Fibroblast of lung (primary cell): Measurements from ENCODE around the gene CNOT1. TPM values are rescaled to one million over a fixed set of nuclear protein-coding genes. Genes with fewer than 3 reads are reported as not detected.

Experiments used
- DNase-seq, 2 donors: peaks; one replicate each; pipeline versions ENCODE4 v3.0.0 to v3.0.0-alpha.2; 2010; ENCODE audit warnings: low read depth in 2 of 2
- H2AFZ ChIP-seq: 2 replicates; pipeline ENCODE4 v1.5.1; 2012; ENCODE audit warnings: low read length, control low read depth, inconsistent platforms
- H3K27ac ChIP-seq: 2 replicates; pipeline ENCODE4 v1.5.1; 2011; ENCODE audit warnings: low read length, control low read depth; ENCODE audit not compliant: insufficient read depth
- H3K27me3 ChIP-seq: 2 replicates; pipeline ENCODE4 v1.5.1; 2011; ENCODE audit warnings: mild to moderate bottlenecking, low read length; ENCODE audit not compliant: control insufficient read depth, insufficient read depth
- H3K36me3 ChIP-seq: 2 replicates; pipeline ENCODE4 v1.5.1; 2011; ENCODE audit warnings: low read length; ENCODE audit not compliant: control insufficient read depth, insufficient read depth
- H3K4me1 ChIP-seq: 2 replicates; pipeline ENCODE4 v1.5.1; 2011; ENCODE audit warnings: low read length; ENCODE audit not compliant: control insufficient read depth, insufficient read depth; ENCODE audit errors: extremely low read depth
- H3K4me2 ChIP-seq: 2 replicates; pipeline ENCODE4 v1.5.1; 2011; ENCODE audit warnings: low read length, control low read depth; ENCODE audit not compliant: insufficient read depth; ENCODE audit errors: extremely low read depth
- H3K4me3 ChIP-seq, 4 experiments: fragments of 200-600 bp in 1 of 4; sonication (generic) in 1 of 4; replicated peaks in 1 of 4; 2 replicates each; pipeline ENCODE4 v1.5.1; 2011 to 2016; ENCODE audit warnings: low read length in 4 of 4, low read depth in 3 of 4, mild to moderate bottlenecking in 3 of 4, control low read depth in 2 of 4, inconsistent platforms in 1 of 4, mixed read lengths in 1 of 4; ENCODE audit not compliant: insufficient read depth in 1 of 4; ENCODE audit errors: control extremely low read depth in 1 of 4
- H3K79me2 ChIP-seq: 2 replicates; pipeline ENCODE4 v1.5.1; 2012; ENCODE audit warnings: mild to moderate bottlenecking, low read length, inconsistent platforms; ENCODE audit not compliant: control insufficient read depth, insufficient read depth
- H3K9ac ChIP-seq: 2 replicates; pipeline ENCODE4 v1.5.1; 2011; ENCODE audit warnings: mild to moderate bottlenecking, low read length, control low read depth; ENCODE audit not compliant: insufficient read depth
- H3K9me3 ChIP-seq: 2 replicates; pipeline ENCODE4 v1.5.1; 2012; ENCODE audit warnings: low read depth, low read length; ENCODE audit not compliant: control insufficient read depth, insufficient read depth
- H4K20me1 ChIP-seq: 2 replicates; pipeline ENCODE4 v1.5.1; 2011; ENCODE audit warnings: low read length; ENCODE audit not compliant: control insufficient read depth, insufficient read depth; ENCODE audit errors: extremely low read depth
- EZH2 ChIP-seq: IDR thresholded peaks from 2 replicates; pipeline ENCODE4 v1.5.1; 2012; ENCODE audit warnings: low read length, control low read depth, mild to moderate bottlenecking; ENCODE audit errors: missing control alignments
- polyA plus RNA-seq, 2 donors: library from polyadenylated mRNA; depleted of rRNA in 1 of 2; stranded (reverse) in 1 of 2; unstranded in 1 of 2; fragments of >200 nt; gene quantifications; 2 replicates each; pipeline ENCODE4 v1.2.1, GENCODE V29; 2011 to 2012; ENCODE audit warnings: missing spikeins in 1 of 2
- total RNA-seq: library from RNA; depleted of rRNA; stranded (reverse); fragments of >200 nt; gene quantifications from 2 replicates; pipeline ENCODE4 v1.2.1, GENCODE V29; 2014
- TF ChIP-seq, protein P1 (sequence below), 2 donors: IDR thresholded peaks in 1 of 2; conservative IDR thresholded peaks in 1 of 2; 1 replicate in 1 of 2; 2 replicates in 1 of 2; pipeline ENCODE4 v1.5.1; 2011 to 2012; ENCODE audit warnings: low read length in 2 of 2, control low read depth in 1 of 2, inconsistent platforms in 1 of 2, low read depth in 1 of 2, mild to moderate bottlenecking in 1 of 2

The CNOT1 gene
- total and polyA plus RNA-seq, 2 donors (not counting 1 experiment from before 2014, with no cell fraction given) = 59.0 to 162 TPM

DNA sequence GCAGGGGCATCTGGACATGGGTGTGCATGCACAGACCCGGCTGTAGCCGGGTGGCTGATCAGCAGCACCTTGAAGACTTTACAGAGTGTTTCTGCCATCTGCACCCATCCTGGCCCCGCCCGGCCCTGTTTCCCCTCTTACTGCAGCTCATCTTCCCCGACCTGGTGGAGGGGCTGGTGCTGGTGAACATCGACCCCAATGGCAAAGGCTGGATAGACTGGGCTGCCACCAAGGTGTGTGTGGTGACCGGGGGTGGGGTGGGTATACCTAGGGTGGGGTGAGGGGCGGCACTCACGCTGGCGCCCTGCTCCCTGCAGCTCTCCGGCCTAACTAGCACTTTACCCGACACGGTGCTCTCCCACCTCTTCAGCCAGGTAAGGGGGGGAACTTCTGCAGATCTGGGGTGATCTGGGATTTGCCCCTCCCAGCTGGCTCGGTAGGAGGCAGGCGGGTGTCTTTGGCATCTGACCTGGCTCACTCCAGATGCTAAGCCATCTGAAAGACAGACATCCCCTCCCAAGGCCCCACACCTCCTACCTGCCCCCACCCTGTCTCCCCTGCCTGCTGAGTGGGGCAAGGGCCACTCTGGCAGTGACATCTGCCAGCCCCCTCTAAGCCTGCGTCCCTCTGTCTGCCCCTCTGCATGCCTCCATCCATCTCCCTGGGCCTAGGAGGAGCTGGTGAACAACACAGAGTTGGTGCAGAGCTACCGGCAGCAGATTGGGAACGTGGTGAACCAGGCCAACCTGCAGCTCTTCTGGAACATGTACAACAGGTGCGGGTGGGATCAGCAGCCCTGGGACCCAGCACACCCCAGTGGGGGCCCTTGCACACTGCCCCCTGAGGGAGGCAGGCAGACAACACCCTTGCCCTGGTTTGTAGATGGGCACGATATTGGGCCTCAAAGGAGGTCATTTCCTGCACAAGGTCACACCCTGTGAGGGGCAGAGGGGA is 123.1 kb downstream of the CNOT1 start:
- H3K9ac ChIP-seq = no peak overlapping the region
- no peak overlapping the region for H2AFZ ChIP-seq
- H3K4me3 ChIP-seq = no peak overlapping the region
- peaks cover 4% of the 10 kb centered on the region for H3K27me3 ChIP-seq
- DNase-seq = no peak
- no peak overlapping the region for H3K27ac ChIP-seq
- H3K4me2 ChIP-seq = no peak overlapping the region
- no peaks in the 10 kb centered on the region for H3K9me3 ChIP-seq
- no peaks in the 10 kb centered on the region for H3K4me1 ChIP-seq
- H3K79me2 ChIP-seq = no peaks in the 10 kb centered on the region
- H3K36me3 ChIP-seq = no peaks in the 10 kb centered on the region
- no peaks in the 10 kb centered on the region for H4K20me1 ChIP-seq
- TF ChIP-seq, protein P1, sequence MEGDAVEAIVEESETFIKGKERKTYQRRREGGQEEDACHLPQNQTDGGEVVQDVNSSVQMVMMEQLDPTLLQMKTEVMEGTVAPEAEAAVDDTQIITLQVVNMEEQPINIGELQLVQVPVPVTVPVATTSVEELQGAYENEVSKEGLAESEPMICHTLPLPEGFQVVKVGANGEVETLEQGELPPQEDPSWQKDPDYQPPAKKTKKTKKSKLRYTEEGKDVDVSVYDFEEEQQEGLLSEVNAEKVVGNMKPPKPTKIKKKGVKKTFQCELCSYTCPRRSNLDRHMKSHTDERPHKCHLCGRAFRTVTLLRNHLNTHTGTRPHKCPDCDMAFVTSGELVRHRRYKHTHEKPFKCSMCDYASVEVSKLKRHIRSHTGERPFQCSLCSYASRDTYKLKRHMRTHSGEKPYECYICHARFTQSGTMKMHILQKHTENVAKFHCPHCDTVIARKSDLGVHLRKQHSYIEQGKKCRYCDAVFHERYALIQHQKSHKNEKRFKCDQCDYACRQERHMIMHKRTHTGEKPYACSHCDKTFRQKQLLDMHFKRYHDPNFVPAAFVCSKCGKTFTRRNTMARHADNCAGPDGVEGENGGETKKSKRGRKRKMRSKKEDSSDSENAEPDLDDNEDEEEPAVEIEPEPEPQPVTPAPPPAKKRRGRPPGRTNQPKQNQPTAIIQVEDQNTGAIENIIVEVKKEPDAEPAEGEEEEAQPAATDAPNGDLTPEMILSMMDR (conservative IDR thresholded peaks at IDR 0.05 in 1 of 2, IDR thresholded peaks at IDR 0.05 in 1 of 2; ENCODE audit: low read depth in 1 of 2, low read length in 2 of 2) = no peak
- no peak for TF ChIP-seq EZH2

DNA sequence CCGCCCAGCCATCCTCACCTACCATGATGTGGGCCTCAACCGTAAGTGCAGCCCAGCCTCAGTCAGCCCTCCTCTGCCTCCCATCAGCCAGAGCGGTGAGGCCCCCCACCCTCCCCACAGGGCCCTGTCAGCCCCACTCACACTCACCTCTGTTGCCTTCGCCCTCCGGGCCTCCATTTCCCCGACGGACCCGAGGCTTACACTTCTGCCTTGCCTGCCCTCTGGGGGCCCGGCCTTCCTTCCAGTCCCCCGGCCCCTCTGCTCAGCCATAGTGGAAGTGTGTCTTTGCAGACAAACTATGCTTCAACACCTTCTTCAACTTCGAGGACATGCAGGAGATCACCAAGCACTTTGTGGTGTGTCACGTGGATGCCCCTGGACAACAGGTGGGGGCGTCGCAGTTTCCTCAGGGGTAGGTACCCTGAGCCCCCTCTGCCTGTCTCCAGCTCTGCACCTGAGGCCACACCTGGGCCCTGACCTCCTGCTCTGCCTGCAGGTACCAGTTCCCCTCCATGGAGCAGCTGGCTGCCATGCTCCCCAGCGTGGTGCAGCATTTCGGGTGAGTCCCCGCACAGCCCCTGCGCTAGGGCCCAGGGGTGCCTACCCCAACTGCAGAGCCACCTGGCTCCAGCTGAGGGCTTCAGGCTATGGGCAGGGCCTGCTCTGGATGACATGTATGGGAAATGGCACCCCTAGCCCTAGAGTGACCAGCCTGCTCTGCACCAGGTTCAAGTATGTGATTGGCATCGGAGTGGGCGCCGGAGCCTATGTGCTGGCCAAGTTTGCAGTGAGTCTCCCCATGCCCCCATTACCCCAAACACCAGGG is 125.5 kb downstream of the CNOT1 start:
- no peak for TF ChIP-seq EZH2
- TF ChIP-seq, protein P1 (conservative IDR thresholded peaks at IDR 0.05 in 1 of 2, IDR thresholded peaks at IDR 0.05 in 1 of 2; ENCODE audit: low read depth in 1 of 2, low read length in 2 of 2) = no peak
- Histone ChIP-seq H3K79me2 (no peaks in the 10 kb centered on the region), H3K27me3 (peaks cover 7% of the 10 kb centered on the region), H3K4me3 (no peak overlapping the region), H2AFZ (no peak overlapping the region), H4K20me1 (no peaks in the 10 kb centered on the region), H3K9ac (no peak overlapping the region), H3K9me3 (no peaks in the 10 kb centered on the region), H3K4me1 (no peaks in the 10 kb centered on the region), H3K4me2 (no peak overlapping the region), H3K36me3 (no peaks in the 10 kb centered on the region), H3K27ac (no peak overlapping the region)
- DNase-seq = no peak
